ENCODE data around the gene IDH3G. TPM values are rescaled to one million over a fixed set of nuclear protein-coding genes. Genes with fewer than 3 reads are reported as not detected.

The IDH3G gene
- total RNA-seq, 1 experiment from 2014 or later: 52.0 TPM

DNA sequence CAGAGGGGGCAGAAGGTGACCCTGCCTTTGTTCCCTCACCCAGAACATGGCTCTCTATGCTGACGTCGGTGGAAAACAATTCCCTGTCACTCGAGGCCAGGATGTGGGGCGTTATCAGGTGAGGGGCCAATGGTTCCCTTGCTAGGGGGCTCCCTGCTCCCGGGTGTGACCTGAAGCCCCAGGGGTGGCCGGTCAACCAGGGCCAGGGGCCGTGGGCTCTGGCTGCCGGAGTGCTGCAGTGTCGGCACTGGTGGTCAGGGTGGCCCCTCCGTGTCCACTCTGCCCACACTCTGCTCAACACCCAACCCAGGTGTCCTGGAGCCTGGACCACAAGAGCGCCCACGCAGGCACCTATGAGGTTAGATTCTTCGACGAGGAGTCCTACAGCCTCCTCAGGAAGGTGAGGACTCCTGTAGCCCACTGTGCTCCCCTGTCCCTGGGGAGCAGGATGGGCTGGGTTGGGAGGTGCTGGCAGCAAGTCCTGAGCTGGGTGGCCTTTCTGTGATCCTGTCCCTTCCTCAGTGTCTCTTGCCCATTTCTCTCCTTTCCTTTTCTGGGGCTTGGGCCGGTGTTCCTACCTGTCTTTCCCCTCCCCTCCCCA, 3.3 kb upstream of the IDH3G start:
- no TSS peak for BruUV-seq (replicated peaks)
- intact Hi-C loops (cut with micrococcal nuclease; ENCODE audit: unreplicated experiment): no loop called here
- Histone ChIP-seq H3K36me3 (ENCODE audit: insufficient read depth, low read length, poor library complexity, severe bottlenecking) (peaks cover 12% of the 10 kb centered on the region), H3K27me3 (replicated peaks; ENCODE audit: insufficient read depth, low read depth, low read length, poor library complexity) (no peaks in the 10 kb centered on the region), H3K9me3 (ENCODE audit: low read depth, low read length, poor library complexity, severe bottlenecking) (no peaks in the 10 kb centered on the region), H3K27ac (ENCODE audit: low read depth, low read length, poor library complexity, severe bottlenecking) (no peak overlapping the region), H3K4me1 (ENCODE audit: insufficient read depth, low read length, poor library complexity, severe bottlenecking) (no peaks in the 10 kb centered on the region), H3K4me3 (ENCODE audit: low read depth, low read length, poor library complexity, severe bottlenecking) (no peak overlapping the region)
- TF ChIP-seq, protein P1, sequence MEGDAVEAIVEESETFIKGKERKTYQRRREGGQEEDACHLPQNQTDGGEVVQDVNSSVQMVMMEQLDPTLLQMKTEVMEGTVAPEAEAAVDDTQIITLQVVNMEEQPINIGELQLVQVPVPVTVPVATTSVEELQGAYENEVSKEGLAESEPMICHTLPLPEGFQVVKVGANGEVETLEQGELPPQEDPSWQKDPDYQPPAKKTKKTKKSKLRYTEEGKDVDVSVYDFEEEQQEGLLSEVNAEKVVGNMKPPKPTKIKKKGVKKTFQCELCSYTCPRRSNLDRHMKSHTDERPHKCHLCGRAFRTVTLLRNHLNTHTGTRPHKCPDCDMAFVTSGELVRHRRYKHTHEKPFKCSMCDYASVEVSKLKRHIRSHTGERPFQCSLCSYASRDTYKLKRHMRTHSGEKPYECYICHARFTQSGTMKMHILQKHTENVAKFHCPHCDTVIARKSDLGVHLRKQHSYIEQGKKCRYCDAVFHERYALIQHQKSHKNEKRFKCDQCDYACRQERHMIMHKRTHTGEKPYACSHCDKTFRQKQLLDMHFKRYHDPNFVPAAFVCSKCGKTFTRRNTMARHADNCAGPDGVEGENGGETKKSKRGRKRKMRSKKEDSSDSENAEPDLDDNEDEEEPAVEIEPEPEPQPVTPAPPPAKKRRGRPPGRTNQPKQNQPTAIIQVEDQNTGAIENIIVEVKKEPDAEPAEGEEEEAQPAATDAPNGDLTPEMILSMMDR (conservative IDR thresholded peaks at IDR 0.05; ENCODE audit: low read depth, low read length): no peak
- no peak for TF ChIP-seq EZH2 (IDR thresholded peaks at IDR 0.05; ENCODE audit: borderline replicate concordance, low read depth, low read length, poor library complexity, severe bottlenecking)
- POLR2A ChIA-PET (ENCODE audit: low non-redundant PET): no interaction called here
- CTCF ChIA-PET: no interaction called here
- DNase-seq (ENCODE audit: low spot score): no peak

GRCh38 chrX:153794897-153795816, 982 bp upstream of the IDH3G start:
- ChIA-PET CTCF (no interaction called here), POLR2A (ENCODE audit: low non-redundant PET) (no interaction called here)
- TSS peak; percentile 79 for BruUV-seq (replicated peaks)
- peak overlapping the region; percentile 77 for H3K4me3 ChIP-seq (ENCODE audit: low read depth, low read length, poor library complexity, severe bottlenecking)
- no peaks in the 10 kb centered on the region for H3K4me1 ChIP-seq (ENCODE audit: insufficient read depth, low read length, poor library complexity, severe bottlenecking)
- no peak for DNase-seq (ENCODE audit: low spot score)
- H3K27ac ChIP-seq (ENCODE audit: low read depth, low read length, poor library complexity, severe bottlenecking): peak overlapping the region; percentile 89
- H3K36me3 ChIP-seq (ENCODE audit: insufficient read depth, low read length, poor library complexity, severe bottlenecking): peaks cover 12% of the 10 kb centered on the region
- TF ChIP-seq, protein P1 (conservative IDR thresholded peaks at IDR 0.05; ENCODE audit: low read depth, low read length): no peak
- TF ChIP-seq EZH2 (IDR thresholded peaks at IDR 0.05; ENCODE audit: borderline replicate concordance, low read depth, low read length, poor library complexity, severe bottlenecking): no peak
- H3K9me3 ChIP-seq (ENCODE audit: low read depth, low read length, poor library complexity, severe bottlenecking): no peaks in the 10 kb centered on the region
- intact Hi-C loops (cut with micrococcal nuclease; ENCODE audit: unreplicated experiment): no loop called here
- H3K27me3 ChIP-seq (replicated peaks; ENCODE audit: insufficient read depth, low read depth, low read length, poor library complexity): no peaks in the 10 kb centered on the region

DNA sequence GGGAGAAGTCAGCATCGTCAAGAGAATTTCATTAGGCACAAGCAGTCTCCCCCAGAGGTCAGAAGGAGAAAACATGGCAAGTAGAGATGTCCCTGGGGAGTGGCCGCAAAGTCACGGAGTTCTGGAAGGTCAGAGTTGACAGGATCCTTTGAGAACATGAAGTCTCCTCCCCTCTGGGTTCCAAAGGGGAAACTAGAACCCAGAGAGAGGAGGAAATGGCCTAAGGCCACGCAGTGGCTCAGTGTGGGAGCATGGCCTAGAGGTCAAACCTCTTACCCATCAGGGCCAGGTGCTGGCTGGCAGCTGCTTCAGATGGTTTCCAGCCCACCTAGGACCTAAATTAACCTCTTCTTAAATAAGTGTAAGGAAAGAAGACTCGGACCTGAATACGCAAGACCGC, 884 bp downstream of the IDH3G start:
- ChIA-PET POLR2A (ENCODE audit: low non-redundant PET) (no interaction called here), CTCF (no interaction called here)
- no peak for DNase-seq (ENCODE audit: low spot score)
- Histone ChIP-seq H3K36me3 (ENCODE audit: insufficient read depth, low read length, poor library complexity, severe bottlenecking) (peaks cover 9% of the 10 kb centered on the region), H3K27ac (ENCODE audit: low read depth, low read length, poor library complexity, severe bottlenecking) (peak overlapping the region; percentile 92), H3K4me3 (ENCODE audit: low read depth, low read length, poor library complexity, severe bottlenecking) (peak overlapping the region; percentile 77), H3K27me3 (replicated peaks; ENCODE audit: insufficient read depth, low read depth, low read length, poor library complexity) (no peaks in the 10 kb centered on the region), H3K4me1 (ENCODE audit: insufficient read depth, low read length, poor library complexity, severe bottlenecking) (no peaks in the 10 kb centered on the region), H3K9me3 (ENCODE audit: low read depth, low read length, poor library complexity, severe bottlenecking) (no peaks in the 10 kb centered on the region)
- TF ChIP-seq, protein P1 (conservative IDR thresholded peaks at IDR 0.05; ENCODE audit: low read depth, low read length): no peak
- TF ChIP-seq EZH2 (IDR thresholded peaks at IDR 0.05; ENCODE audit: borderline replicate concordance, low read depth, low read length, poor library complexity, severe bottlenecking): no peak
- BruUV-seq (replicated peaks): TSS peak; percentile 52
- intact Hi-C loops (cut with micrococcal nuclease; ENCODE audit: unreplicated experiment): no loop called here
